ENCODE data around the gene B3GALT6. TPM values are rescaled to one million over a fixed set of nuclear protein-coding genes. Genes with fewer than 3 reads are reported as not detected.

B3GALT6 gene
- total RNA-seq, 1 experiment from 2014 or later: 27.1 TPM

DNA sequence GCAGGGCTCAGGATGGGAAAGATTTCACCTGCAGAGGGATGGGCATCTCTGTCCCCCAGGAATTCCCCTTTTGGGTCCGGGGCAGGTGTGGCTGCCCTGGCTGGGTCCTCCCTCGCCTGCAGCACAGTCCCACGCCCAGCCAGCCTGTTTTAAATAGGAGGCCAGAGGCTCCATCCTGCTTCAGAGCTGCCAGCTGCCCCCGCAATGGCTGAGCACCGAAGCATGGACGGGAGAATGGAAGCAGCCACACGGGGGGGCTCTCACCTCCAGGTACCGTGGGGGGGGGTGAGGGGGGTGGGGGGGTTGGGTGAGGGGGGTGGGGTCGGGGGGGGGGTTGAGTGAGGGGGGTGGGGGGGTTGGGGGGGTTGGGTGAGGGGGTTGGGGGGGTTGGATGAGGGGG lies 51.8 kb downstream of the B3GALT6 start:
- Histone ChIP-seq H2BK120ac (ENCODE audit: low read depth, low read length, poor library complexity, severe bottlenecking) (no peak overlapping the region), H2BK12ac (ENCODE audit: insufficient read length, low read depth, low read length) (no peak overlapping the region), H3K27ac (ENCODE audit: insufficient read length, low read depth, low read length) (no peak overlapping the region), H3K79me1 (ENCODE audit: insufficient read depth, low read depth, low read length, poor library complexity, severe bottlenecking) (no peaks in the 10 kb centered on the region), H2AFZ (ENCODE audit: low read length) (no peak overlapping the region), H2BK5ac (ENCODE audit: insufficient read length, low read length) (no peak overlapping the region), H3K23me2 (ENCODE audit: insufficient read length, low read depth, low read length, poor library complexity, severe bottlenecking) (no peaks in the 10 kb centered on the region), H3T11ph (ENCODE audit: low read length) (no peak overlapping the region), H3K79me2 (ENCODE audit: insufficient read depth, low read length) (no peaks in the 10 kb centered on the region), H4K91ac (ENCODE audit: insufficient read length, low read depth, low read length) (no peak overlapping the region), H3K23ac (ENCODE audit: insufficient read length, low read depth, low read length) (no peak overlapping the region), H2BK15ac (ENCODE audit: low read depth, low read length) (no peak overlapping the region), H4K8ac (replicated peaks; ENCODE audit: insufficient read length, low read depth, low read length) (no peak overlapping the region), H3K4ac (ENCODE audit: low read depth, low read length) (no peak overlapping the region), H3K56ac (ENCODE audit: insufficient read length, low read depth, low read length) (no peak overlapping the region), H4K20me1 (ENCODE audit: control insufficient read depth, insufficient read depth, insufficient read length) (no peaks in the 10 kb centered on the region), H3K4me2 (ENCODE audit: insufficient read depth, insufficient read length, low read length) (no peak overlapping the region), H3K18ac (ENCODE audit: insufficient read length, low read depth, low read length) (no peak overlapping the region), H3K9ac (ENCODE audit: extremely low read depth, insufficient read length, low read length) (no peak overlapping the region), H3K9me3 (ENCODE audit: control insufficient read depth, low read depth, low read length) (no peaks in the 10 kb centered on the region), H4K5ac (ENCODE audit: insufficient read length, low read depth, low read length) (no peak overlapping the region), H2BK20ac (ENCODE audit: low read depth, low read length, poor library complexity, severe bottlenecking) (no peak overlapping the region), H3K4me1 (ENCODE audit: insufficient read depth, low read length) (no peaks in the 10 kb centered on the region), H3K14ac (ENCODE audit: insufficient read depth, low read length) (no peak overlapping the region), H2AK5ac (ENCODE audit: insufficient read length, low read length) (no peak overlapping the region), H3K27me3 (ENCODE audit: insufficient read depth, low read length) (no peaks in the 10 kb centered on the region)
- Mint-ChIP-seq H3K9me3 (peaks cover 0 to 3% of the 10 kb centered on the region in 2 experiments; a peak in 2 of 5 replicates), H3K27me3 (ENCODE audit: low read depth) (peaks cover 5% of the 10 kb centered on the region), H3K36me3 (ENCODE audit: insufficient read depth in 1 of 3, low read depth in 3 of 3) (no peaks in the 10 kb centered on the region), H3K27ac (no peak overlapping the region), H3K4me1 (0 out of 4 replicates have a peak, but pooled peaks cover 0 to 5% of the 10 kb centered on the region in 2 experiments), H3K4me3 (no peak overlapping the region)
- DNase-seq: peak; percentile 60
- WGBS (ENCODE audit: extremely low coverage, insufficient read length, low lambda C conversion rate): no CpG with 5 or more reads among the region's 9 CpGs
- TF ChIP-seq, protein P1, sequence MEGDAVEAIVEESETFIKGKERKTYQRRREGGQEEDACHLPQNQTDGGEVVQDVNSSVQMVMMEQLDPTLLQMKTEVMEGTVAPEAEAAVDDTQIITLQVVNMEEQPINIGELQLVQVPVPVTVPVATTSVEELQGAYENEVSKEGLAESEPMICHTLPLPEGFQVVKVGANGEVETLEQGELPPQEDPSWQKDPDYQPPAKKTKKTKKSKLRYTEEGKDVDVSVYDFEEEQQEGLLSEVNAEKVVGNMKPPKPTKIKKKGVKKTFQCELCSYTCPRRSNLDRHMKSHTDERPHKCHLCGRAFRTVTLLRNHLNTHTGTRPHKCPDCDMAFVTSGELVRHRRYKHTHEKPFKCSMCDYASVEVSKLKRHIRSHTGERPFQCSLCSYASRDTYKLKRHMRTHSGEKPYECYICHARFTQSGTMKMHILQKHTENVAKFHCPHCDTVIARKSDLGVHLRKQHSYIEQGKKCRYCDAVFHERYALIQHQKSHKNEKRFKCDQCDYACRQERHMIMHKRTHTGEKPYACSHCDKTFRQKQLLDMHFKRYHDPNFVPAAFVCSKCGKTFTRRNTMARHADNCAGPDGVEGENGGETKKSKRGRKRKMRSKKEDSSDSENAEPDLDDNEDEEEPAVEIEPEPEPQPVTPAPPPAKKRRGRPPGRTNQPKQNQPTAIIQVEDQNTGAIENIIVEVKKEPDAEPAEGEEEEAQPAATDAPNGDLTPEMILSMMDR (conservative IDR thresholded peaks at IDR 0.05): no peak

Other genes with a start within 250 kb of the B3GALT6 start
- 3.7 and 4.0 TPM in 2 replicates for gene HES4, start 232.1 kb upstream of the B3GALT6 start, total RNA-seq (2021)
- 39.7 and 40.8 TPM in 2 replicates for gene ISG15, start 218.7 kb upstream of the B3GALT6 start, total RNA-seq (2021)
- 173 and 175 TPM in 2 replicates for gene AGRN, start 212.1 kb upstream of the B3GALT6 start, total RNA-seq (2021)
- gene RNF223, start 157.9 kb upstream of the B3GALT6 start, total RNA-seq (2021): not detected in 2 replicates
- gene C1orf159, start 116.1 kb upstream of the B3GALT6 start, total RNA-seq (2021): 10.1 and 12.3 TPM in 2 replicates
- gene TTLL10, start 58.4 kb upstream of the B3GALT6 start, total RNA-seq (2021): 0.68 and 0.79 TPM in 2 replicates
- 1.9 and 2.0 TPM in 2 replicates for gene TNFRSF18, start 25.6 kb upstream of the B3GALT6 start, total RNA-seq (2021)
- gene TNFRSF4, start 18.1 kb upstream of the B3GALT6 start, total RNA-seq (2021): 0.24 and 0.33 TPM in 2 replicates
- gene SDF4, start 236 bp upstream of the B3GALT6 start, total RNA-seq (2021): 82.0 and 84.7 TPM in 2 replicates
- 4.4 and 4.7 TPM in 2 replicates for gene C1QTNF12, start 14.5 kb downstream of the B3GALT6 start, total RNA-seq (2021)
- 83.4 and 84.0 TPM in 2 replicates for gene UBE2J2, start 41.6 kb downstream of the B3GALT6 start, total RNA-seq (2021)
- 4.0 and 5.8 TPM in 2 replicates for gene SCNN1D, start 48.2 kb downstream of the B3GALT6 start, total RNA-seq (2021)
- 39.5 and 41.4 TPM in 2 replicates for gene ACAP3, start 75.7 kb downstream of the B3GALT6 start, total RNA-seq (2021)
- 38.0 and 40.9 TPM in 2 replicates for gene PUSL1, start 76.4 kb downstream of the B3GALT6 start, total RNA-seq (2021)
- gene INTS11, start 92.4 kb downstream of the B3GALT6 start, total RNA-seq (2021): 138 and 139 TPM in 2 replicates
- gene CPTP, start 92.6 kb downstream of the B3GALT6 start, total RNA-seq (2021): 14.0 and 15.0 TPM in 2 replicates
- gene TAS1R3, start 99.0 kb downstream of the B3GALT6 start, total RNA-seq (2021): 0.28 and 0.35 TPM in 2 replicates
- 66.5 and 71.0 TPM in 2 replicates for gene DVL1, start 117.2 kb downstream of the B3GALT6 start, total RNA-seq (2021)
- 8.1 and 9.6 TPM in 2 replicates for gene MXRA8, start 126.3 kb downstream of the B3GALT6 start, total RNA-seq (2021)
- 196 and 209 TPM in 2 replicates for gene AURKAIP1, start 143.0 kb downstream of the B3GALT6 start, total RNA-seq (2021)
- gene CCNL2, start 167.1 kb downstream of the B3GALT6 start, total RNA-seq (2021): 160 and 173 TPM in 2 replicates
- gene MRPL20, start 175.1 kb downstream of the B3GALT6 start, total RNA-seq (2021): 156 and 162 TPM in 2 replicates
- gene ANKRD65, start 189.0 kb downstream of the B3GALT6 start, total RNA-seq (2021): 3.1 and 3.2 TPM in 2 replicates
- gene VWA1, start 203.5 kb downstream of the B3GALT6 start, total RNA-seq (2021): 55.6 and 57.1 TPM in 2 replicates
- 7.5 and 7.7 TPM in 2 replicates for gene ATAD3C, start 217.5 kb downstream of the B3GALT6 start, total RNA-seq (2021)
- 76.8 and 78.6 TPM in 2 replicates for gene ATAD3B, start 239.5 kb downstream of the B3GALT6 start, total RNA-seq (2021)

Data from H9 (cell line).